HepG2 (cell line): ENCODE data around the gene EEIG1. TPM values are rescaled to one million over a fixed set of nuclear protein-coding genes. Genes with fewer than 3 reads are reported as not detected.

ENCODE experiments used
- ATAC-seq: fragments of 200-7000 bp; cut with Tn5 transposase; 3 replicates; pipeline ENCODE4 v1.9.1; 2020; ENCODE audit warnings: mild to moderate bottlenecking, moderate library complexity
- BruUV-seq: library from RNA; stranded (reverse); fragments of 400-500 nt; replicated peaks from 2 replicates; lab custom pipeline; 2021; lab: Mats Ljungman, UMichigan
- CTCF ChIA-PET: fragments of 300-600 bp; formaldehyde crosslinking; extraction: SDS; loops from one replicate; lab custom pipeline; 2021; ENCODE audit warnings: low total read pairs, inconsistent platforms, low intra/inter-chr PET ratio; lab: Yijun Ruan, JAX
- POLR2A ChIA-PET: fragments of 350-600 bp; sonication (Branson Sonifier 250); formaldehyde crosslinking; loops from one replicate; lab custom pipeline; 2020; ENCODE audit warnings: antibody characterized with exemption, inconsistent platforms; lab: Yijun Ruan, JAX
- DNase-seq: peaks from one replicate; pipeline ENCODE4 v3.0.0-alpha.2; 2015; ENCODE audit warnings: low spot score
- FAIRE-seq: peaks from 3 replicates; lab custom pipeline; 2011; peaks lifted over from hg19 to GRCh38; lab: Jason Lieb, UNC
- H2AFZ ChIP-seq: one replicate; pipeline ENCODE4 v1.6.1; 2011; ENCODE audit warnings: low read length, inconsistent platforms
- H3K27ac ChIP-seq: fragments of 300-600 bp; 3 replicates; pipeline ENCODE4 v1.8.0; 2011; ENCODE audit warnings: mixed run types, mild to moderate bottlenecking, mixed read lengths, low read length, inconsistent platforms; ENCODE audit not compliant: insufficient read depth; ENCODE audit errors: extremely low read length
- H3K27me3 ChIP-seq, 2 experiments: fragments of 200-600 bp in 1 of 2; 2 replicates in 1 of 2; 3 replicates in 1 of 2; pipeline versions ENCODE4 v1.6.0 to v1.8.0; 2011; ENCODE audit warnings: low read length in 2 of 2, mild to moderate bottlenecking in 2 of 2, moderate library complexity in 2 of 2, inconsistent platforms in 1 of 2; ENCODE audit not compliant: insufficient read depth in 2 of 2, control insufficient read depth in 1 of 2
- H3K36me3 ChIP-seq, 2 experiments: fragments of 200-600 bp in 1 of 2; replicated peaks in 1 of 2; 2 replicates in 1 of 2; 3 replicates in 1 of 2; pipeline versions ENCODE4 v1.5.1 to v1.8.0; 2011; ENCODE audit warnings: low read length in 2 of 2, inconsistent platforms in 1 of 2; ENCODE audit not compliant: insufficient read depth in 2 of 2, control insufficient read depth in 1 of 2
- H3K4me1 ChIP-seq: 2 replicates; pipeline ENCODE4 v1.5.1; 2012; ENCODE audit warnings: low read length, inconsistent platforms; ENCODE audit not compliant: insufficient read depth
- H3K4me2 ChIP-seq: 2 replicates; pipeline ENCODE4 v1.6.0; 2011; ENCODE audit warnings: low read depth, low read length, inconsistent platforms
- H3K4me3 ChIP-seq, 3 experiments: fragments of 200-600 bp in 1 of 3; sonication (generic), shearing (Covaris generic) in 1 of 3; replicated peaks in 1 of 3; 2 replicates each; pipeline ENCODE4 v1.5.1; 2011 to 2016; ENCODE audit warnings: low read length in 3 of 3, inconsistent platforms in 2 of 3, low read depth in 2 of 3, mild to moderate bottlenecking in 2 of 3, control low read depth in 1 of 3, mixed read lengths in 1 of 3; ENCODE audit not compliant: insufficient read depth in 1 of 3
- H3K79me2 ChIP-seq: one replicate; pipeline ENCODE4 v1.6.1; 2011; ENCODE audit warnings: low read length, inconsistent platforms; ENCODE audit not compliant: insufficient read depth
- H3K9ac ChIP-seq: 2 replicates; pipeline ENCODE4 v1.6.0; 2011; ENCODE audit warnings: mild to moderate bottlenecking, low read depth, low read length, inconsistent platforms; ENCODE audit not compliant: insufficient read depth
- H3K9me3 ChIP-seq: 2 replicates; pipeline ENCODE4 v1.5.1; 2012; ENCODE audit warnings: mild to moderate bottlenecking, low read length
- H4K20me1 ChIP-seq: 2 replicates; pipeline ENCODE4 v1.6.0; 2011; ENCODE audit warnings: inconsistent platforms, mild to moderate bottlenecking, low read length, moderate library complexity; ENCODE audit not compliant: insufficient read depth
- DR1 ChIP-seq: sonication (generic); formaldehyde crosslinking; IDR thresholded peaks from 2 replicates; pipeline ENCODE4 v1.8.0; 2021; ENCODE audit warnings: mild to moderate bottlenecking, missing genetic modification reagents, inconsistent platforms
- MIXL1 ChIP-seq: IDR thresholded peaks from 2 replicates; pipeline ENCODE4 v1.6.1; 2016
- SIX4 ChIP-seq: sonication (generic); formaldehyde crosslinking; IDR thresholded peaks from 2 replicates; pipeline ENCODE4 v1.4.0; 2020; ENCODE audit warnings: missing genetic modification reagents
- SMAD1 ChIP-seq: sonication (generic); formaldehyde crosslinking; IDR thresholded peaks from 2 replicates; pipeline ENCODE4 v1.4.0; 2020; ENCODE audit warnings: missing genetic modification reagents, low read depth, mild to moderate bottlenecking, borderline replicate concordance
- ZFP36L2 ChIP-seq: sonication (generic); formaldehyde crosslinking; IDR thresholded peaks from 2 replicates; pipeline ENCODE4 v1.4.0; 2020; ENCODE audit warnings: missing genetic modification reagents
- ZNF232 ChIP-seq: sonication (generic); formaldehyde crosslinking; IDR thresholded peaks from 2 replicates; pipeline ENCODE4 v1.4.0; 2020; ENCODE audit warnings: missing genetic modification reagents, borderline replicate concordance
- WGBS: methylation state at CpG from one replicate; pipeline ENCODE4 v1.1.6; 2017; ENCODE audit warnings: low lambda C conversion rate; 5-methylcytosine and 5-hydroxymethylcytosine counted together
- in situ Hi-C: cut with HindIII; loops from 2 replicates; pipeline ENCODE4 v1.10.0; 2017; ENCODE audit warnings: low pct_unique_long_range_greater_than_20kb; ENCODE audit not compliant: extremely low pct_ligation_motif_present
- intact Hi-C: fragments of 100-400 bp; cut with micrococcal nuclease; formaldehyde crosslinking; loops from one replicate; pipeline ENCODE4 v1.10.0; 2022; ENCODE audit not compliant: unreplicated experiment
- polyA plus RNA-seq, 8 experiments: library from polyadenylated mRNA; depleted of rRNA in 3 of 8; stranded (reverse) in 7 of 8; unstranded in 1 of 8; fragments of >200 nt; fragmentation: Illumina TruSeq in 4 of 8; extraction: Trizol in 4 of 8; gene quantifications; 2 replicates each; pipeline versions ENCODE4 v1.2.1 to v1.2.3, GENCODE V29; 2011 to 2016; ENCODE audit warnings: low read depth in 4 of 8, missing spikeins in 1 of 8, mixed read lengths in 1 of 8; ENCODE audit not compliant: insufficient read depth in 1 of 8
- total RNA-seq, 5 experiments: library from RNA; depleted of rRNA; stranded (reverse); fragments of >200 nt; fragmentation: Illumina TruSeq; extraction: Trizol; gene quantifications; 2 replicates each; pipeline ENCODE4 v1.2.3, GENCODE V29; 2016; ENCODE audit warnings: low read depth in 1 of 5
- TF ChIP-seq, protein P1 (sequence below): sonication (generic); formaldehyde crosslinking; IDR thresholded peaks from 2 replicates; pipeline ENCODE4 v1.5.0; 2020; ENCODE audit warnings: missing genetic modification reagents
- TF ChIP-seq, protein P2 (sequence below): IDR thresholded peaks from 2 replicates; pipeline ENCODE4 v1.6.1; 2016; ENCODE audit warnings: missing genetic modification reagents, missing compliant biosample characterization
- TF ChIP-seq, protein P3 (sequence below): sonication (generic); formaldehyde crosslinking; IDR thresholded peaks from 2 replicates; pipeline ENCODE4 v1.4.0; 2020; ENCODE audit warnings: missing genetic modification reagents, borderline replicate concordance
- TF ChIP-seq, protein P4 (sequence below): IDR thresholded peaks from 2 replicates; pipeline ENCODE4 v1.6.1; 2016; ENCODE audit warnings: low read depth
- TF ChIP-seq, protein P5 (sequence below): IDR thresholded peaks from 2 replicates; pipeline ENCODE4 v1.6.1; 2016; ENCODE audit warnings: low read depth, missing genetic modification reagents, missing compliant biosample characterization

Gene EEIG1
- total and polyA plus RNA-seq, 2 of the 13 experiments (the other 11 are each of a cell fraction or from before 2014, with no cell fraction given) = 16.6 to 25.2 TPM

DNA sequence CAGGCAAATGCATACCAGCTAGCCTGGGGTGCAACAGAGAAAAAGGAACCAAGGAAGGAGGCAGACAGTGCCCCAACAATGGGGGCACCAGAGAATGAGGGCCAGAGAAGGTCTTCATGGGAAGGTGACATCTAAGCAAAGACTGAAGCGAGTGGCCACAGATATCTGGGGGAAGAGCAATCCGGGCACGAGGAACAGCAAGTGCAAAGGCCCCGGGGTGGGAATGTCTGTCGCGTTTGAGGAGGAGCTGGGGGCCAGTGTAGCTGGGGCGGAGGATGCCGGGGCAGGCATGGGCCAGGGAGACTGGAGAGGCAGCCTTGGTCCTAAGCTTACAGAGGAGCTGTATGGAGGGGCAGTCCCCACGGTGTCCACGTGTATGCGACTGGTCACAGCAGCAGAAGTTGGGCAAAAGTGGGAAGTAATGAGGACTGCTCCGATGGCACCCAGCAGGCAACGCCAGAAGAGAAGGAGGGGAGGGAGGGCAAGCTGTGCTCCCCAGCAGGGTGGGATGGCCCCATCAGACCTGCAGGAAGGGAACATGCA is 19.1 kb downstream of the EEIG1 start:
- Histone ChIP-seq H3K79me2 (peaks cover 86% of the 10 kb centered on the region), H3K9ac (no peak overlapping the region; the same call in 1 of the 2 replicates), H3K9me3 (no peaks in the 10 kb centered on the region), H3K4me3 (no peak overlapping the region), H3K27ac (no peak overlapping the region), H3K4me1 (peaks cover 55% of the 10 kb centered on the region), H2AFZ (no peak overlapping the region), H3K36me3 (peaks cover 1 to 9% of the 10 kb centered on the region in 2 experiments; a peak in 3 of 5 replicates), H3K27me3 (no peaks in the 10 kb centered on the region), H3K4me2 (no peak overlapping the region), H4K20me1 (no peaks in the 10 kb centered on the region)
- POLR2A ChIA-PET = interaction anchor here (1.4 kb wide), 1 partner anchor 11 kb away, joined by 5 read pairs; no protein-coding TSS in a partner anchor
- 97% methylated on average over 13 of the region's 13 CpGs for WGBS
- no peak for FAIRE-seq
- in situ Hi-C loops (no loop called here), intact Hi-C loops (no loop called here)
- CTCF ChIA-PET = no interaction called here
- no peak for ATAC-seq
- DNase-seq = no peak
- no TSS peak for BruUV-seq
- TF ChIP-seq SMAD1 (CRISPR knock-in tag) (no peak), ZFP36L2 (CRISPR knock-in tag) (no peak), DR1 (CRISPR knock-in tag) (no peak), MIXL1 (CRISPR knock-in tag) (no peak), SIX4 (CRISPR knock-in tag) (no peak), ZNF232 (CRISPR knock-in tag) (no peak)
- TF ChIP-seq, protein P1, sequence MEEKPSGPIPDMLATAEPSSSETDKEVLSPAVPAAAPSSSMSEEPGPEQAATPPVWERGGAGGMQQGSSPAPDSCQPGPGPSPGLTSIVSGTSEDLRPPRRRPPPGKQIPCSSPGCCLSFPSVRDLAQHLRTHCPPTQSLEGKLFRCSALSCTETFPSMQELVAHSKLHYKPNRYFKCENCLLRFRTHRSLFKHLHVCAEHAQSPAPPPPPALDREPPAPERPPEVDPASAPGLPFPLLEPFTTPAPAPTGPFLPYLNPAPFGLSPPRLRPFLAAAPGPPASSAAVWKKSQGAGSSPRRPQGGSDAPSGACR = no peak
- TF ChIP-seq, protein P2, sequence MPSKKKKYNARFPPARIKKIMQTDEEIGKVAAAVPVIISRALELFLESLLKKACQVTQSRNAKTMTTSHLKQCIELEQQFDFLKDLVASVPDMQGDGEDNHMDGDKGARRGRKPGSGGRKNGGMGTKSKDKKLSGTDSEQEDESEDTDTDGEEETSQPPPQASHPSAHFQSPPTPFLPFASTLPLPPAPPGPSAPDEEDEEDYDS (CRISPR knock-in tag) = no peak
- TF ChIP-seq, protein P3, sequence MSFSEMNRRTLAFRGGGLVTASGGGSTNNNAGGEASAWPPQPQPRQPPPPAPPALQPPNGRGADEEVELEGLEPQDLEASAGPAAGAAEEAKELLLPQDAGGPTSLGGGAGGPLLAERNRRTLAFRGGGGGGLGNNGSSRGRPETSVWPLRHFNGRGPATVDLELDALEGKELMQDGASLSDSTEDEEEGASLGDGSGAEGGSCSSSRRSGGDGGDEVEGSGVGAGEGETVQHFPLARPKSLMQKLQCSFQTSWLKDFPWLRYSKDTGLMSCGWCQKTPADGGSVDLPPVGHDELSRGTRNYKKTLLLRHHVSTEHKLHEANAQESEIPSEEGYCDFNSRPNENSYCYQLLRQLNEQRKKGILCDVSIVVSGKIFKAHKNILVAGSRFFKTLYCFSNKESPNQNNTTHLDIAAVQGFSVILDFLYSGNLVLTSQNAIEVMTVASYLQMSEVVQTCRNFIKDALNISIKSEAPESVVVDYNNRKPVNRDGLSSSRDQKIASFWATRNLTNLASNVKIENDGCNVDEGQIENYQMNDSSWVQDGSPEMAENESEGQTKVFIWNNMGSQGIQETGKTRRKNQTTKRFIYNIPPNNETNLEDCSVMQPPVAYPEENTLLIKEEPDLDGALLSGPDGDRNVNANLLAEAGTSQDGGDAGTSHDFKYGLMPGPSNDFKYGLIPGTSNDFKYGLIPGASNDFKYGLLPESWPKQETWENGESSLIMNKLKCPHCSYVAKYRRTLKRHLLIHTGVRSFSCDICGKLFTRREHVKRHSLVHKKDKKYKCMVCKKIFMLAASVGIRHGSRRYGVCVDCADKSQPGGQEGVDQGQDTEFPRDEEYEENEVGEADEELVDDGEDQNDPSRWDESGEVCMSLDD (CRISPR knock-in tag) = no peak
- TF ChIP-seq, protein P4, sequence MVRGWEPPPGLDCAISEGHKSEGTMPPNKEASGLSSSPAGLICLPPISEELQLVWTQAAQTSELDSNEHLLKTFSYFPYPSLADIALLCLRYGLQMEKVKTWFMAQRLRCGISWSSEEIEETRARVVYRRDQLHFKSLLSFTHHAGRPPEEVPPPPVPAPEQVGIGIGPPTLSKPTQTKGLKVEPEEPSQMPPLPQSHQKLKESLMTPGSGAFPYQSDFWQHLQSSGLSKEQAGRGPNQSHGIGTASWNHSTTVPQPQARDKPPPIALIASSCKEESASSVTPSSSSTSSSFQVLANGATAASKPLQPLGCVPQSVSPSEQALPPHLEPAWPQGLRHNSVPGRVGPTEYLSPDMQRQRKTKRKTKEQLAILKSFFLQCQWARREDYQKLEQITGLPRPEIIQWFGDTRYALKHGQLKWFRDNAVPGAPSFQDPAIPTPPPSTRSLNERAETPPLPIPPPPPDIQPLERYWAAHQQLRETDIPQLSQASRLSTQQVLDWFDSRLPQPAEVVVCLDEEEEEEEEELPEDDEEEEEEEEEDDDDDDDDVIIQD (CRISPR knock-in tag) = no peak
- TF ChIP-seq, protein P5, sequence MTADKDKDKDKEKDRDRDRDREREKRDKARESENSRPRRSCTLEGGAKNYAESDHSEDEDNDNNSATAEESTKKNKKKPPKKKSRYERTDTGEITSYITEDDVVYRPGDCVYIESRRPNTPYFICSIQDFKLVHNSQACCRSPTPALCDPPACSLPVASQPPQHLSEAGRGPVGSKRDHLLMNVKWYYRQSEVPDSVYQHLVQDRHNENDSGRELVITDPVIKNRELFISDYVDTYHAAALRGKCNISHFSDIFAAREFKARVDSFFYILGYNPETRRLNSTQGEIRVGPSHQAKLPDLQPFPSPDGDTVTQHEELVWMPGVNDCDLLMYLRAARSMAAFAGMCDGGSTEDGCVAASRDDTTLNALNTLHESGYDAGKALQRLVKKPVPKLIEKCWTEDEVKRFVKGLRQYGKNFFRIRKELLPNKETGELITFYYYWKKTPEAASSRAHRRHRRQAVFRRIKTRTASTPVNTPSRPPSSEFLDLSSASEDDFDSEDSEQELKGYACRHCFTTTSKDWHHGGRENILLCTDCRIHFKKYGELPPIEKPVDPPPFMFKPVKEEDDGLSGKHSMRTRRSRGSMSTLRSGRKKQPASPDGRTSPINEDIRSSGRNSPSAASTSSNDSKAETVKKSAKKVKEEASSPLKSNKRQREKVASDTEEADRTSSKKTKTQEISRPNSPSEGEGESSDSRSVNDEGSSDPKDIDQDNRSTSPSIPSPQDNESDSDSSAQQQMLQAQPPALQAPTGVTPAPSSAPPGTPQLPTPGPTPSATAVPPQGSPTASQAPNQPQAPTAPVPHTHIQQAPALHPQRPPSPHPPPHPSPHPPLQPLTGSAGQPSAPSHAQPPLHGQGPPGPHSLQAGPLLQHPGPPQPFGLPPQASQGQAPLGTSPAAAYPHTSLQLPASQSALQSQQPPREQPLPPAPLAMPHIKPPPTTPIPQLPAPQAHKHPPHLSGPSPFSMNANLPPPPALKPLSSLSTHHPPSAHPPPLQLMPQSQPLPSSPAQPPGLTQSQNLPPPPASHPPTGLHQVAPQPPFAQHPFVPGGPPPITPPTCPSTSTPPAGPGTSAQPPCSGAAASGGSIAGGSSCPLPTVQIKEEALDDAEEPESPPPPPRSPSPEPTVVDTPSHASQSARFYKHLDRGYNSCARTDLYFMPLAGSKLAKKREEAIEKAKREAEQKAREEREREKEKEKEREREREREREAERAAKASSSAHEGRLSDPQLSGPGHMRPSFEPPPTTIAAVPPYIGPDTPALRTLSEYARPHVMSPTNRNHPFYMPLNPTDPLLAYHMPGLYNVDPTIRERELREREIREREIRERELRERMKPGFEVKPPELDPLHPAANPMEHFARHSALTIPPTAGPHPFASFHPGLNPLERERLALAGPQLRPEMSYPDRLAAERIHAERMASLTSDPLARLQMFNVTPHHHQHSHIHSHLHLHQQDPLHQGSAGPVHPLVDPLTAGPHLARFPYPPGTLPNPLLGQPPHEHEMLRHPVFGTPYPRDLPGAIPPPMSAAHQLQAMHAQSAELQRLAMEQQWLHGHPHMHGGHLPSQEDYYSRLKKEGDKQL (CRISPR knock-in tag) = no peak
